IPS-18c (cell line): ENCODE measurements around the gene TMEM239.
A peak's percentile ranks its signal among the peaks of the same experiment; 100 is the strongest.

Source experiments
- H3K4me3 ChIP-seq: 2 replicates; pipeline ENCODE4 v1.7.0; 2013; ENCODE audit warnings: low read depth, mild to moderate bottlenecking, low read length, moderate library complexity; ENCODE audit not compliant: insufficient read depth
- H3K9me3 ChIP-seq: one replicate; pipeline ENCODE4 v1.6.1; 2013; ENCODE audit warnings: mild to moderate bottlenecking, low read length, moderate library complexity; ENCODE audit not compliant: control insufficient read depth, insufficient read depth

The TMEM239 gene

GRCh38 chr20:2837221-2837960, 21.2 kb downstream of the TMEM239 start:
- no peaks in the 10 kb centered on the region for H3K9me3 ChIP-seq
- no peak overlapping the region for H3K4me3 ChIP-seq

- Histone ChIP-seq H3K9me3 (no peaks in the 10 kb centered on the region), H3K4me3 (no peak overlapping the region)
Measured at GRCh38 chr20:2838170-2838797, 22.1 kb downstream of the TMEM239 start.

GRCh38 chr20:2838847-2839671, 22.9 kb downstream of the TMEM239 start:
- Histone ChIP-seq H3K4me3 (no peak overlapping the region), H3K9me3 (no peaks in the 10 kb centered on the region)

GRCh38 chr20:2839732-2840137, 23.6 kb downstream of the TMEM239 start:
- peak overlapping the region; percentile 66 for H3K4me3 ChIP-seq
- no peaks in the 10 kb centered on the region for H3K9me3 ChIP-seq

- Histone ChIP-seq H3K9me3 (no peaks in the 10 kb centered on the region), H3K4me3 (peak within 1 kb of the TSS; percentile 66)
Measured at GRCh38 chr20:2840138-2840966, 24.2 kb downstream of the TMEM239 start, which contains the start of the genes PCED1A and VPS16. Gene PCED1A, minus strand, starts transcription at chr20:2840655. Its CDS starts 743 bp downstream, at chr20:2839912. Gene VPS16, plus strand, starts transcription at chr20:2840745. Its CDS starts 30 bp downstream, at chr20:2840775.

GRCh38 chr20:2840967-2841531, 24.9 kb downstream of the TMEM239 start:
- Histone ChIP-seq H3K4me3 (peak overlapping the region; percentile 66), H3K9me3 (no peaks in the 10 kb centered on the region)

GRCh38 chr20:2845607-2846006, 29.4 kb downstream of the TMEM239 start:
- H3K4me3 ChIP-seq = no peak overlapping the region
- H3K9me3 ChIP-seq = no peaks in the 10 kb centered on the region

GRCh38 chr20:2846698-2847097, 30.5 kb downstream of the TMEM239 start:
- Histone ChIP-seq H3K4me3 (no peak overlapping the region), H3K9me3 (no peaks in the 10 kb centered on the region)

GRCh38 chr20:2847802-2848201, 31.6 kb downstream of the TMEM239 start:
- no peaks in the 10 kb centered on the region for H3K9me3 ChIP-seq
- no peak overlapping the region for H3K4me3 ChIP-seq

GRCh38 chr20:2849529-2849928, 33.4 kb downstream of the TMEM239 start:
- Histone ChIP-seq H3K9me3 (no peaks in the 10 kb centered on the region), H3K4me3 (no peak overlapping the region)

- H3K9me3 ChIP-seq = no peaks in the 10 kb centered on the region
- H3K4me3 ChIP-seq = no peak overlapping the region
Measured at GRCh38 chr20:2851086-2851485, 34.9 kb downstream of the TMEM239 start.

- Histone ChIP-seq H3K4me3 (no peak overlapping the region), H3K9me3 (no peaks in the 10 kb centered on the region)
Measured at GRCh38 chr20:2858591-2858990, 42.4 kb downstream of the TMEM239 start.

- H3K4me3 ChIP-seq = no peak overlapping the region
- no peaks in the 10 kb centered on the region for H3K9me3 ChIP-seq
Measured at GRCh38 chr20:2859330-2860121, 43.4 kb downstream of the TMEM239 start.

GRCh38 chr20:2864626-2865025, 48.5 kb downstream of the TMEM239 start:
- Histone ChIP-seq H3K4me3 (no peak overlapping the region), H3K9me3 (no peaks in the 10 kb centered on the region)

GRCh38 chr20:2865101-2865500, 48.9 kb downstream of the TMEM239 start:
- Histone ChIP-seq H3K9me3 (no peaks in the 10 kb centered on the region), H3K4me3 (no peak overlapping the region)

- Histone ChIP-seq H3K9me3 (no peaks in the 10 kb centered on the region), H3K4me3 (no peak overlapping the region)
Measured at GRCh38 chr20:2865630-2866029, 49.5 kb downstream of the TMEM239 start.
